B cell (primary cell): ENCODE results near the gene SCFD2. TPM values are rescaled to one million over a fixed set of nuclear protein-coding genes. Genes with fewer than 3 reads are reported as not detected.

ENCODE experiments used
- ATAC-seq: fragments of 200-7000 bp; cut with Tn5 transposase; one replicate; pipeline ENCODE4 v1.10.0; 2021; ENCODE audit warnings: low read depth, mild to moderate bottlenecking, moderate number of reproducible peaks, moderate library complexity
- CTCF ChIA-PET: fragments of 350-600 bp; sonication (Branson Sonifier 250); formaldehyde crosslinking; loops from one replicate; lab custom pipeline; 2021; ENCODE audit warnings: antibody characterized with exemption, inconsistent platforms; lab: Charles Lee
- POLR2A ChIA-PET: fragments of 350-600 bp; sonication (Branson Sonifier 250); formaldehyde crosslinking; loops from one replicate; lab custom pipeline; 2021; ENCODE audit warnings: antibody characterized with exemption; lab: Charles Lee
- DNase-seq: peaks from one replicate; pipeline ENCODE4 v3.0.0; 2013
- H2AFZ ChIP-seq: 2 replicates; pipeline ENCODE4 v1.6.1; 2012; ENCODE audit warnings: mild to moderate bottlenecking, low read depth, low read length; ENCODE audit not compliant: insufficient read depth, poor library complexity, severe bottlenecking
- H3K27ac ChIP-seq, 2 donors: 1 replicate in 1 of 2; 2 replicates in 1 of 2; pipeline ENCODE4 v1.5.1; 2012 to 2013; ENCODE audit warnings: low read length in 2 of 2, mild to moderate bottlenecking in 2 of 2, moderate library complexity in 1 of 2
- H3K27me3 ChIP-seq, 4 experiments: fragments of 200-600 bp in 1 of 4; sonication (generic) in 1 of 4; replicated peaks in 1 of 4; 1 replicate in 2 of 4; 2 replicates in 2 of 4; pipeline versions ENCODE4 v1.6.1 to v1.7.0; 2013 to 2016; ENCODE audit warnings: low read length in 3 of 4, mild to moderate bottlenecking in 2 of 4, mixed read lengths in 1 of 4, moderate library complexity in 1 of 4; ENCODE audit not compliant: insufficient read depth in 4 of 4, control insufficient read depth in 3 of 4; ENCODE audit errors: control extremely low read depth in 1 of 4
- H3K36me3 ChIP-seq, 2 experiments: replicated peaks in 1 of 2; 1 replicate in 1 of 2; 2 replicates in 1 of 2; pipeline versions ENCODE4 v1.6.1 to v1.7.1; 2013; ENCODE audit warnings: low read length in 1 of 2; ENCODE audit not compliant: insufficient read depth in 2 of 2, control insufficient read depth in 1 of 2; ENCODE audit errors: control extremely low read depth in 1 of 2, extremely low read depth in 1 of 2
- H3K4me1 ChIP-seq, 2 donors: fragments of 200-600 bp in 1 of 2; sonication (generic) in 1 of 2; 1 replicate in 1 of 2; 2 replicates in 1 of 2; pipeline versions ENCODE4 v1.5.1 to v1.6.1; 2013 to 2017; ENCODE audit warnings: low read length in 2 of 2; ENCODE audit not compliant: control insufficient read depth in 2 of 2, insufficient read depth in 2 of 2
- H3K4me2 ChIP-seq: replicated peaks from 2 replicates; pipeline ENCODE3; 2012; ENCODE audit warnings: mild to moderate bottlenecking, low read depth, low read length; ENCODE audit not compliant: poor library complexity, severe bottlenecking
- H3K4me3 ChIP-seq, 5 experiments: fragments of 200-600 bp in 1 of 5; sonication (generic) in 1 of 5; 1 replicate in 3 of 5; 2 replicates in 2 of 5; pipeline versions ENCODE4 v1.5.1 to v1.7.0; 2011 to 2016; ENCODE audit warnings: low read length in 4 of 5, mild to moderate bottlenecking in 4 of 5, low read depth in 2 of 5, control low read depth in 1 of 5, moderate library complexity in 1 of 5; ENCODE audit not compliant: insufficient read depth in 1 of 5; ENCODE audit errors: control extremely low read depth in 1 of 5, extremely low read depth in 1 of 5
- H3K79me2 ChIP-seq: fragments of 200-600 bp; sonication (generic); one replicate; pipeline ENCODE4 v1.6.0; 2016; ENCODE audit warnings: low read length; ENCODE audit not compliant: control insufficient read depth, insufficient read depth
- H3K9ac ChIP-seq: fragments of 200-600 bp; sonication (generic); 2 replicates; pipeline ENCODE4 v1.6.1; 2017; ENCODE audit warnings: mild to moderate bottlenecking, low read length, moderate library complexity
- H3K9me3 ChIP-seq, 3 donors: one replicate each; pipeline versions ENCODE4 v1.6.1 to v1.7.1; 2013; ENCODE audit warnings: low read length in 2 of 3; ENCODE audit not compliant: control insufficient read depth in 2 of 3, insufficient read depth in 1 of 3; ENCODE audit errors: control extremely low read depth in 1 of 3
- H4K20me1 ChIP-seq: 2 replicates; pipeline ENCODE4 v1.6.0; 2012; ENCODE audit warnings: mild to moderate bottlenecking, low read length; ENCODE audit not compliant: insufficient read depth, control insufficient read depth, poor library complexity, severe bottlenecking
- H3K27ac Mint-ChIP-seq: one replicate; pipeline ENCODE4 v1.8.0; 2021; ENCODE audit warnings: mixed read lengths
- H3K27me3 Mint-ChIP-seq: one replicate; pipeline ENCODE4 v1.8.0; 2021; ENCODE audit warnings: mixed read lengths
- H3K4me1 Mint-ChIP-seq: one replicate; pipeline ENCODE4 v1.8.0; 2021; ENCODE audit warnings: mixed read lengths
- H3K4me3 Mint-ChIP-seq: one replicate; pipeline ENCODE4 v1.8.0; 2021; ENCODE audit warnings: mixed read lengths
- H3K9me3 Mint-ChIP-seq: one replicate; pipeline ENCODE4 v1.8.0; 2022; ENCODE audit warnings: mixed read lengths; ENCODE audit not compliant: insufficient read depth
- CTCF ChIP-seq: fragments of 200-600 bp; IDR thresholded peaks from one replicate; pipeline ENCODE4 v1.8.0; 2022; ENCODE audit warnings: antibody characterized with exemption, mild to moderate bottlenecking
- EZH2 ChIP-seq: IDR thresholded peaks from 2 replicates; pipeline ENCODE4 v1.6.1; 2012; ENCODE audit warnings: borderline replicate concordance, low read depth, mild to moderate bottlenecking, moderate library complexity, low read length; ENCODE audit not compliant: insufficient read depth, poor library complexity, severe bottlenecking
- WGBS: methylation state at CpG from one replicate; pipeline ENCODE4 v1.1.5; 2013; ENCODE audit warnings: missing lambda C conversion rate; ENCODE audit not compliant: insufficient coverage; 5-methylcytosine and 5-hydroxymethylcytosine counted together
- intact Hi-C: fragments of 100-400 bp; cut with micrococcal nuclease; formaldehyde crosslinking; loops from one replicate; pipeline ENCODE4 v1.10.0; 2022
- polyA plus RNA-seq: library from polyadenylated mRNA; depleted of rRNA; stranded (reverse); fragments of >200 nt; gene quantifications from 2 replicates; pipeline ENCODE4 v1.2.3, GENCODE V29; 2012
- total RNA-seq, 2 donors: library from RNA; stranded (reverse); fragments of 120-200 nt in 1 of 2; gene quantifications; 1 replicate in 1 of 2; 2 replicates in 1 of 2; pipeline versions ENCODE4 v1.2.3 to v1.2.4, GENCODE V29; 2013 to 2022

SCFD2 gene
- total and polyA plus RNA-seq, 2 donors (not counting 1 experiment from before 2014, with no cell fraction given): 12.8 to 20.4 TPM

DNA sequence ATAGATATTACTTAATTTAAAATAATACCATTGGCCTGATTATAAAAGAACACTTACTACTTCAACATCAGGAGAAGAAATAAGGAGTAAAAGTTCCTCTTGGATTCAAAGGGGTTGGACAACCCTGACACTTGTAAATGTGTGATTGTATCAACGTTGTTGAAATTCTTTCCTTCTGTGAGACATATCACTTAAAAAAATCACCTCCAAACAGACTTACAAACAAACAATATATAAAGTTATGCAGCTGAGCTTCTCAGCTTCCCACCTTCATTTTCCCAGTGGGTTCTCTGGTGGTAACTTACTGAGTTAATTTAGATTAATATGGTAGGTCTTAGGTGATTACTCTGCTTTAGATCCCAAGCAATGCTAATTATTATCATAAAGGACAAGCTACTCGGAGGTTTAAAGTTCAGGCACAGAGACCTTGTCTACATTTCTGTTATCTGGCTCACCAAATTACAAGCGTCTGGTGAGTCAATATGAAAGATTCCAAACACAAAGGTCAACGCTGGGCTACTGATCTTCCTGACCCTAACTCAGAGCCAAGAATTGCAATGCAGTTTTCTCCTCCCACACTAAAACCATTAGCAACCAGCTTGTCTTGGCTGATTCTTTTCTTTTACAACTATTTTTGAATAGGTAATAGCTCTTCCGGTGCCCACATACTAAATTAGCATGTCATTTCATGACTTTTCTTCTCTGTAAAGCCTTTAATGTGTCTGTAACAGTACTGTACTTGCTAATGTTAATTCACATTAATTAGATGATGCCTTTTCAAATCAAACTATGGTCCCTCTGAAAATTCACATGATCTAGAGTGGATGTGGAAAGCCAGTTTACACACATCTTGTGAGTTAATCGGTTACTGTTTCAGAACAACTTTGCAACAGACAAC lies 346.1 kb downstream of the SCFD2 start:
- no peak overlapping the region for H3K4me3 Mint-ChIP-seq
- WGBS: 94% methylated on average over 2 of the region's 6 CpGs
- Histone ChIP-seq H4K20me1 (no peaks in the 10 kb centered on the region), H3K27ac (no peak overlapping the region), H3K4me3 (no peak overlapping the region), H3K9me3 (no peaks in the 10 kb centered on the region), H3K27me3 (no peaks in the 10 kb centered on the region), H3K36me3 (no peaks in the 10 kb centered on the region), H3K4me2 (no peak overlapping the region), H3K9ac (no peak overlapping the region), H3K79me2 (no peaks in the 10 kb centered on the region), H3K4me1 (no peaks in the 10 kb centered on the region), H2AFZ (no peak overlapping the region)
- no peaks in the 10 kb centered on the region for H3K27me3 Mint-ChIP-seq
- DNase-seq: no peak
- CTCF ChIA-PET: no interaction called here
- no peak for ATAC-seq
- no peaks in the 10 kb centered on the region for H3K4me1 Mint-ChIP-seq
- intact Hi-C loops: no loop called here
- H3K27ac Mint-ChIP-seq: no peak overlapping the region
- no peaks in the 10 kb centered on the region for H3K9me3 Mint-ChIP-seq
- POLR2A ChIA-PET: no interaction called here
- no peak for TF ChIP-seq EZH2
- no peak for TF ChIP-seq CTCF

DNA sequence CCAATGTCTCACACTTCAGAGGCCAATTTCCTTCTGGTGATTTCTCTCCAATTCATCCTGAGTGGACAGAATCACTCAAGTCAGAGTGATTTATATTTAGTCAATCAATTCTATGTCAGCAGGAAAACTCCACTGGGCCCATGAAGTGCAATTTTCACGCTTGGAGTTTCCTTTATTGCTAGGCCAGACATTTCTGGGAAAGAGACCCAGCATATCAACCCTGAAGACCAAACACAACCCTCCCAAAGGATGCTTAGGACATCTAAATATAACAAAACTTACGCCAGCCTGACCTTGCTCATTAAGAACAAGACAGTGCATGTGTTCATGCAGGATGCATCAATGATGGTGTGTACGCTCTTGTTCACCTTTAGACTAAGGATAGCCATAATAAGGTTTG lies 347.4 kb downstream of the SCFD2 start:
- Mint-ChIP-seq H3K4me3 (no peak overlapping the region), H3K27ac (no peak overlapping the region), H3K9me3 (no peaks in the 10 kb centered on the region), H3K4me1 (no peaks in the 10 kb centered on the region), H3K27me3 (no peaks in the 10 kb centered on the region)
- no peak for ATAC-seq
- H4K20me1 ChIP-seq: no peaks in the 10 kb centered on the region
- H3K4me1 ChIP-seq: no peaks in the 10 kb centered on the region
- H2AFZ ChIP-seq: no peak overlapping the region
- intact Hi-C loops: no loop called here
- H3K9ac ChIP-seq: no peak overlapping the region
- H3K79me2 ChIP-seq: no peaks in the 10 kb centered on the region
- H3K4me2 ChIP-seq: no peak overlapping the region
- H3K27me3 ChIP-seq: no peaks in the 10 kb centered on the region
- no peaks in the 10 kb centered on the region for H3K9me3 ChIP-seq
- no peak overlapping the region for H3K27ac ChIP-seq
- DNase-seq: no peak
- WGBS: 93% methylated on average over 2 of the region's 3 CpGs
- POLR2A ChIA-PET: no interaction called here
- CTCF ChIA-PET: no interaction called here
- H3K36me3 ChIP-seq: no peaks in the 10 kb centered on the region
- TF ChIP-seq EZH2 (no peak), CTCF (no peak)
- H3K4me3 ChIP-seq: no peak overlapping the region
